Renal pelvis (tissue), 4 donors: ENCODE results near the gene SNED1. TPM values are rescaled to one million over a fixed set of nuclear protein-coding genes. Genes with fewer than 3 reads are reported as not detected.
"Not testable (repeated sequence)": the region's sequence is repeated elsewhere in the genome, so short reads cannot be mapped to it uniquely, and the experiment has no call there.

Experiments used
- DNase-seq: peaks from one replicate; pipeline ENCODE4 v3.0.0-alpha.2; 2013
- polyA plus RNA-seq, 3 donors: library from polyadenylated mRNA; unstranded; fragments of 120-200 nt; gene quantifications; one replicate each; pipeline ENCODE4 v1.2.1, GENCODE V29; 2013; ENCODE audit not compliant: insufficient read length in 3 of 3

SNED1 gene
- polyA plus RNA-seq, 3 donors: 7.6 to 11.0 (median 10.6) TPM

- DNase-seq: no peak
Observed at GRCh38 chr2:241082341-241083090, 84.1 kb downstream of the SNED1 start.

GRCh38 chr2:241083091-241083415 is 84.6 kb downstream of the SNED1 start:
- DNase-seq: no peak

GRCh38 chr2:241084856-241085444 is 86.5 kb downstream of the SNED1 start:
- DNase-seq: no peak

GRCh38 chr2:241087420-241088268 is 89.2 kb downstream of the SNED1 start:
- DNase-seq: no peak

- no peak for DNase-seq
Observed at GRCh38 chr2:241088376-241088775, 90.0 kb downstream of the SNED1 start.

- no peak for DNase-seq
Observed at GRCh38 chr2:241088791-241089732, 90.6 kb downstream of the SNED1 start.

- DNase-seq: no peak
Observed at GRCh38 chr2:241091201-241091600, 92.8 kb downstream of the SNED1 start.

- DNase-seq: no peak
Observed at GRCh38 chr2:241091734-241092445, 93.5 kb downstream of the SNED1 start.

GRCh38 chr2:241092677-241093076 is 94.3 kb downstream of the SNED1 start:
- DNase-seq: no peak

- DNase-seq: not testable (repeated sequence)
Observed at GRCh38 chr2:241093133-241093781, 94.8 kb downstream of the SNED1 start.

GRCh38 chr2:241094172-241094571 is 95.8 kb downstream of the SNED1 start:
- no peak for DNase-seq

GRCh38 chr2:241094924-241095420 is 96.6 kb downstream of the SNED1 start:
- DNase-seq: no peak

GRCh38 chr2:241095594-241096290 is 97.3 kb downstream of the SNED1 start:
- no peak for DNase-seq

GRCh38 chr2:241096979-241097378 is 98.6 kb downstream of the SNED1 start:
- no peak for DNase-seq

GRCh38 chr2:241099246-241099645 is 100.8 kb downstream of the SNED1 start:
- DNase-seq: no peak

GRCh38 chr2:241102239-241102803 is 103.9 kb downstream of the SNED1 start, which contains the start of gene MTERF4:
MTERF4 (minus strand) TSS chr2:241102287; CDS start chr2:241102273, 14 bp downstream.
- peak; percentile 88 for DNase-seq

- DNase-seq: no peak
Observed at GRCh38 chr2:241103176-241103595, 104.8 kb downstream of the SNED1 start.

- not testable (repeated sequence) for DNase-seq
Observed at GRCh38 chr2:241104611-241105010, 106.2 kb downstream of the SNED1 start.

GRCh38 chr2:241105641-241106040 is 107.2 kb downstream of the SNED1 start:
- DNase-seq: no peak
